HG02981 (cell line): ENCODE measurements around the gene KCP.
A peak's percentile ranks its signal among the peaks of the same experiment; 100 is the strongest.

Experiments
- ATAC-seq: cut with Tn5 transposase; IDR thresholded peaks from one replicate; pipeline ENCODE4 v1.9.1; 2021; ENCODE audit warnings: mild to moderate bottlenecking, moderate library complexity; ENCODE audit not compliant: unreplicated experiment

Gene KCP

DNA sequence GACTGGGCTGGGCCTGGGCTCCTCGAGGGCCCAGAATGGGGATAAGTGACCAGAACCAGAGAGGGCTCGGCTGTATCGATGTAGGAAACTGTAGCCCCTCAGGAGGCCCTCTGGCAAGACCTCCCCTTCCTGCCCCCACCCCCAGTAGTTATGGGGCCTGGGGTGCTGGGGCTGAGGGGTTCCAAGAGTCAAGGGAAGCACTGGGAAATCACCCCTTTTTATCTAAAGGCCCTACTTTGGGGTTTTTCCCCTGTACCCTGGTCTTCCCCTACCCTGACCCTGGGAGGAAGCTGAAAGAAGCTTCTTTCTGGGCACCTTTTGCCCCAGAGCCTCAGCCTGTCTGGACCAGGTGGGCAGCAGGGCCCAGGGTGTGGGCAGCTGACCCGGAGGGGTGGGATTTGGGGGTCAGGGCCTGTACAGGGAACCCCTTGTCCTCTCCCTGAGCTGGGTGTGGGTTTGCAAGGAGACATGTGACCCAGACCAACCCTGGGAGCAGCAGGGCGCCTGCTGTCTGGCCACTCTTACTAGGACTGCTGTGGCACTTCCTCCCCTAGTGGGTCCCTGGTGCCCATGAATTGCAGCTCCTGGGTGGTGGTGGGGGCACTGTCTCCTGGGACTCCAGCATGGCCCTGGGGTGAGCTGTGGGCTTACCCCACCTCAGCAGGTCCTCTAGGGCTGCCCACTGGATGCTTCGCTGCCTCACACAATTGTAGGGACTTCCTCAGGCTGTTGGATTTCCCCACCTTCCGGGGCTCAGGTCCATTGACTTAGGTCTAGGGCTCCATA, 28.8 kb upstream of the KCP start:
- no peak for ATAC-seq

DNA sequence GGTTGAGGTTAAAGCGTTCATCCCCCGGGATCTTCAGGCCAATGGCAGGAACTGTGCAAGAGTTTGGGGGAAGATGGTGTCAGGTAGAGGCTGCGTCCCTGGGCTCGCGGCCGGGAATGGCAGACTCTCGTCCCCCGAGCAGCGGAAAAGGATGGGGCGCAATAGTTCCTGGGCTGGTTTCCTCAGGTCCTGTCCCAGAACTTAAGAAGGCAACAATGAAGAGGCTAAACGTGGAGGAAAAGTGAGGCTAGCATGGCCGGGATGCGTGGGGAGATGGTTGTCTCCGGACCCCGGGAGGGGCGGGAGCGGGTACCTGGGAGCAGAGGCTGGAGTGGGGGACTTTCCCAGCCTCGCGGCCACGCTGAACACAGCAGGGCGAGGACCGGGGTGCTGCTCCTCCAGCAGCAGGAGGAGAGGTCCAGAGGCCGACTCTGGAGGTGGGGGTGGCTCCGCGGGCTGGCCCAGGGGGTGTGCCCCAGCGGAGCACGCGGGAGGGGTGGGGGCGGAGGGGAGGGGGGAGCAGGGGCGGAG, 28.1 kb upstream of the KCP start:
- ATAC-seq: no peak

DNA sequence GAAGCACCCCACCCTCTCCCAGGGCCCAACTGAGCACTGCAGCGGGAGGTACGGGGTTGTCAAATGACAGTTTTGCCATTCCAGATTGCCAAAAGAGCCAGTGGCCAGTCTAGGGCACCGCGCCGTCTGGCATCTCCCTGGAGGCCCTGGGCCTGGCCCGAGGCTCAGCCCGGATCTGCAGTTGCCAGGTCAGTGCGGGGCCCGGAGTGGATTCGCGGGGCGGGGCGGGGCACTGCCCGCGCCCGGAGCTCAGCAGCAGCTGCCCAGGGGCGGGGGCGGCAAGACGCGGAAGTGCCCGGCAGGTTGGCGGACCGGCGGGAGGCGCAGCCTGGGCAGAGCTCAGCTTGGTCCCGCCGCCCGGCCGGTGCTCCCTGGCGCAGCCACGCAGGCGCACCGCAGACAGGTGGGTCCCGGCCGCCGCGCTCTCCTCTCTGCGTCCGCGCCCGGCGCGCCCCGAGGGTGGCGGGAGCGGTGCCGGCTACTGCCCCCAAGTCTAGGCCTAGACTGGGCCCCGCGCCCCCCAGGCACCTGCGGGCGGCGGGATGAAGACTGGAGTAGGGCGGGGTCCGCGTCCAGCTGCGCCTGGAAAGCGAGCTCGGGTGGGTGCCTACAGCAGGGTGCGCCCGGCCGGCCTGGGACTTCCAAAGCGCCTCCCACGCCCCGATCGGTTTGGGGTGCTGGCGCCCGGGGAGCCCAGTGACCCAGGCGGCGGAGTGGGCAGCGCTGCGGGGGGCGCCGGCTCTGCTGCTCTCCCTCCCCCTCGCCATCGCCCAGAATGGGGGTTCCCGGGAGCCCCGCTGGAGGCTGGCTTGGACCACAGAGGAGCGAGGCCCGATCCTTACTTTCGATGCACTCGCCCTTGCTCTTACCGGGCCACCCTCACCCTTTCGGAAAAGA, 27.4 kb upstream of the KCP start, which contains the start of gene IRF5:
Gene IRF5, plus strand, starts transcription at position 281 of the 897 bp plus-strand sequence. CDS start 4,155 bp downstream, outside the sequence.
- ATAC-seq: no peak

DNA sequence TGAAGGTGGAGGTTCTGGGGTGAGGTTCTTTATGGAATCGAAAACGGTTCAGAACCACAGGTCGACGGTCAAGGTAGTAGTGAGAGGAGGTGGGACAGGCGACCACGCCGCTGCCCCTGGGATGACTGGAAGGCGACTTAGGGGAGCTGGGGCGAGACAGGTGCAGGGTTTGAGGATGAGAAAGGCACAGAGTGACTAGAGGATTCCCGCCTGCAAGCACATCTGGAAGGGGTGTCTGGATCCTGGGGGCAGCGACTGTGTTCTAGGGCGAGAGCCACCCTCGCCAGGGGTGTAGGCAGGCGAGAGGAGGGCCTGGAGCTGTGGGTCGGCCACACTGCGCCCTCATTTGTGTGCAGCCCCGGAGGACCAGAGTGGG, 26.8 kb upstream of the KCP start:
- no peak for ATAC-seq

DNA sequence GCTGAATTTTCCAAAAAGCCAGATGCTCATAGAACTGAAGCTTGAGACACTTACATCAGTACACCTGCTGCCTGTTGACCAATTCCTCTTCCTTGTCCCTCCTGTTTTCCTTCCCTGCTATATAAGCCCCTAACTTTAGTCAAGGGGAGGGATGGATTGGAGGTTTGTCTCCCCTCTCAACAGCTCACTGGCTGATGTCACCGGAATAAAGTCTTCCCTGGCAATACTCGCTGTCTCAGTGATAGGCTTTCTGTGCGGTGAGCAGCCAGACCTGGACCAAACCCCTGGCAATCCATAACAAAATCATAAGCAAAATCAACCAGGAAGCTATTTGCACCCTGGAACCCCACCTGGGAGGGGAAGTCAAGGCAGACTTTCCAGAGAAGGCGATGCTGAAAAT, 26.3 kb upstream of the KCP start:
- ATAC-seq: no peak

DNA sequence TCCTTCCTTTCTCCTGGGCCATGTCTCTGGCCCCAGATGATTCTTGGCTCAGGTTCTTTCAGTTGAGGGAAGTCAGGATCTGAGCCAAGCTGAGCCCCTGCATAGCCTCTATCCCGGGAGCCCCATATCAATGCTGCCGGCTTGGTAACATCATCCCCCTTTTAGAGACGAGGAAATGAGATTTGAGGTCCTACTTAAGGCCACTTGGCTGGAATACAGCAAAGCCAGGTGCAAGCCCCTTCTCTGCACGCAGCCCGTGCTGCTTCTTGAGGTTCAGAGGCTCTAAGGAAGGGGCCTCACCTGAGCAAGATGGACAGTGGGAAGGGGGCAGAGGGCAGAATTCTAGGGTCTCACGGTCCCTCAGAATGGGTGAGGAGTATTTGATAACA, 24.8 kb upstream of the KCP start:
- ATAC-seq: no peak

DNA sequence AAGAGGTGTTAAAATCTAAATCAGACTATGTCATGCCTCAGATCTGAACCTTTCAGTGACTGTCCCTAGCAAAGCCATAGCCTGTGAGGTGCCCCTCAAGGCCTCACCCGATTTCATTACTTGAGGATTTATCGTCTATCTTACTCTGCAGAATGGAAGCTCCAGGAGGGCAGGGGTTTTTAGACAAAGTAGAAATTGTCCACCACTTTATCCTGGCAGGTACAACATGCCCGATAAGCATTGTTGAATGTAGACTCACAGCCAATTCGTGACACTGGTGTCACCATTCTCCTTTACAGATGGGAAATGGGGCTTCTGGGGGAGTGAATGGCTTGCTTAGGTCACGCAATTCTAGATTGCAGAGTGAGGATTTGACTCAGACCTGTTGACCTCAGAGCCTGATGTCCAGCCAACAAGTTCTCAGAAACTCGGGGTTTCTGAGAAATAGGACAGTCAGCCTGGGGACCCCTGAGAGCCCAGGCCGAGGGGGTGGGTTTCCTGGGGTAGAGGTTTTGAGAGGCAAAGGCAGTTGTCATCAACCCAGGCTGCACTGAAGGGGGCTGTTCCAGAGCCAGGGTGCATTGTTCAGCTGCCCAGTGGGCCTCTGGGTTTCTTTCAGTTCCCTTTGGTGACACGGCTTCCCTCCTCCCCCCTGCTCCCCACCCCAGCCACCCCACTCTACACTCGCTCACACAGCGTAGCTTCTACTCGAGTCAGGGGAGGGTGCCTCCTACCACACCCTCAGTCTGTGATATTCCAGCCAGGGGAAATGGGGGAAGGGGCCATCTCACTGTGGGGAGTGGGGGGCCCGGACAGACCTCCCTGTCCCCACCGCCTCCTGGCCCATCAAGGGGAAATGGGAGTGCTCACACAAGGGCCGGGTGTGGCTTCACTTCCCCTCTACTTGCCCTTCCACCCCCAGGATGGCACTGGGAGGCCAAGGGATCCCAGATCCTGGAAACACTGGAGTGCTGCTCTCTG, 24.1 kb upstream of the KCP start:
- peak; percentile 38 for ATAC-seq

DNA sequence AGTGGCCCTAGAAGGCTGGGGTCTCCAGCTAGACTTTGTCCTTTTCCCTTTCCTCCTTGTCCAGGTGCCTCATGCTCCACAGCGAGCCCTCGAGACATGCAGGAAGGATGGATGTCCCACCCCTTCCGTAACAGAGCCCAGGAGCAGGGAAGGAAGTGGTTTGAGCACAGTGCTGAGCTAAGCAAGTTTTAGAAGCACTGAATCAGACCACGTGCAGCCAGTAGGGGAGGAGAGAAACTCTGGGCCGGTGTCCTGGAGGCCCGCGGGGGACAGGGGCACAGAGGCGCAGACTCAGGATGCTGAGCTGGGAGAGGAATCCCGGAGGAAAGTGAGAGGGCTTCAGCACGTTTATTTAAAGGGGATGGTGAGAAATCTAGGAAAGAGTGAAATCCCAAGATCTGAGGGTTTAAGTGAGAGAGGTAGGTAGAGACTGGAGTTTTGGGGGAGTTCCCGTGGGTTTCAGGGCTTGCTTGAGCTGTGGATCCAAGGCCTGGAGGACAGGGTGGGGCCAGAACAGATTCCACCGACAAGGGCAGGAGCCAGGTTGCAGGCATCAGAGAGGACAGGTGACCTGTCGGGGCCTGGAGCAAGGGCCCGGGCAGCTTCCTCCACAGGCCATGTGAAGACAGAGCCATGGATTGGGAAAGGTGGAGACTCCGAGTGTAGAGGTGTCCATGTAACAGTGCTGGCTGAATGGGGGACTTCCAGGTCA, 22.8 kb upstream of the KCP start:
- ATAC-seq: peak; percentile 30

DNA sequence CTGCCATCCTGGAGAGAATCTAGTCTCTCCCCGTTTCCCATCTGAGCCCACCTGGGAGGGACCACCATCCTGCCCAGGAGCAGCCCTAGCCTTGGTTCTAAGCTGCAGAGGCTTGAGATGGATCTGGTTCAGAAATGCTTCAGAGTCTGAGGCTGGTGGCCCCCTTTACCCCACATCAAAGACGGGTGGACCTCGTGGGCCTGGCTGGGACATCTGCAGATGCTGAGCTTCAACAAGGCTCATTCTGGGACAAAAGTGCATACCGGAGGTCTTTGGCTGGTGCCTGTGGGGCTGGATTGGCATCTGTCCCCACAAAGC, 22.3 kb upstream of the KCP start:
- ATAC-seq: no peak

DNA sequence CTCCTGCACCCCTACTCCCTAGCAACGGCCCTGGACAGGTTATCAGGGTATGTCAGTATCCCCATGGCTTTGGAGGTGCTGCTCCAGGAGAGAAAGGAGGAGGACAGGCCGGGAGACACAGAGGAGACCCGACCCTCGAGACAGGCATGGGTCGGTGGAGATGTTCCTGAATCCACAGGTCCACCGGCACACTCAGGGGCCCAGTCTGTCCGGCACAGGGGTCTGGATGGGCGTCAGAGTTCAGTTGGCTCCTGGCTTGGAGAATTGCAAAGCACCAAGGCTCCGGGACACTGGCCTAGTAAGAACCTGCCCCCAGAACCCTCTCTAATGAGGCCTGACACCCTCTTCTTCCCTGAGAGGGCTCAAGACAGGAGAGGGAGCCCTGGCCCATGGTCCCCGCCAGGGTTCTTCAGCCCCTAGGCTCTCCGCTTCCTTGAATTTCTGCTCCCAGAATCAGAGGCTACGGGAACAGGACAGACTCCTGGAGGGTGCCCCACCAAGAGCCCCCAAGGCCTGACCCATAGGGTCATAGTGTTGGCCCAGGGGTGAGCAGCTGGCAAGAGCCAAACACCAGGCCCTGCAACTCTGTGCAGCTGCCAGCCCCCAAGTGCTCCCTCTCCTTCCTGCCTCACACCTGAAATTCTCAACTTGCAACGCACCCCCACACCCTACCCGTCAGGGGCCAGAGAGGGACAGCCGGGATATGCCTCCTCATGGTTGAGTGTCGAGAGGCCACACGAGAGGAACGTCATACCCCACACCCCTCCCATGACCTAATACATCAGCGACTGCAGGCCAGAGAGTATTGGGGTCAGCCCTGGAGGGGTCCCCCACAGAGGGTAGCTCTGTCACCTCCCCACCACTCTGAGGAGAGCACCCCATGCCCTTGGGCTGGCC, 21.7 kb upstream of the KCP start:
- ATAC-seq: no peak

DNA sequence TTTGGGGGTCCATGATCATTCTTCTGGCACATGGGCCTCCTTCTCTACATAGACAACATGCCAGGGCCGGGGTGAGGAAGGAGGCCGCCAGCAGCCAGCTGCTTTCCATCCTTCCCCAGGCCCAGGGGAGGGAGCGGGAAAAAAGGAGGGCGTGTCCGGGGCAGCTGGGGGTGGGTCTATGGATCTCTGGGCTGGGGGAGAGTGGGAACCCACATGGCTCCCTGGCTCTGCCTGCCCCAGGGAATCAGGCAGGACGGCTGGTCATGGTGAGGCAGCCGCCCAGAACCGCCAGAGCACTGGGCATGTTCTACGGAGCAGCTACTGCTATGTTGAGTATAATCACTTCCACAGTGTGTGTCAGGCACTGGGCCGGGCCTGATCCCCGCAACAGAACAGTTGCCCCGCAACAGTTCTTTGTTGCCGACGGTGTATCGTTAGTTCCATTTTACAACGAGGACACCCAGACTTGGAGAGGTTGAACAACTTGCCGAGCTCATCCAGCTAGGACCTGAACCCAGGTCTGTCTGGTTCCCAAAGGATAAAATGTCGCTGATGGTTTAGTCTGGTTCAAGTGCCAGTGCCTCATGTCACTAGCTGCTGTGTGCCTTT, 20.8 kb upstream of the KCP start:
- no peak for ATAC-seq

DNA sequence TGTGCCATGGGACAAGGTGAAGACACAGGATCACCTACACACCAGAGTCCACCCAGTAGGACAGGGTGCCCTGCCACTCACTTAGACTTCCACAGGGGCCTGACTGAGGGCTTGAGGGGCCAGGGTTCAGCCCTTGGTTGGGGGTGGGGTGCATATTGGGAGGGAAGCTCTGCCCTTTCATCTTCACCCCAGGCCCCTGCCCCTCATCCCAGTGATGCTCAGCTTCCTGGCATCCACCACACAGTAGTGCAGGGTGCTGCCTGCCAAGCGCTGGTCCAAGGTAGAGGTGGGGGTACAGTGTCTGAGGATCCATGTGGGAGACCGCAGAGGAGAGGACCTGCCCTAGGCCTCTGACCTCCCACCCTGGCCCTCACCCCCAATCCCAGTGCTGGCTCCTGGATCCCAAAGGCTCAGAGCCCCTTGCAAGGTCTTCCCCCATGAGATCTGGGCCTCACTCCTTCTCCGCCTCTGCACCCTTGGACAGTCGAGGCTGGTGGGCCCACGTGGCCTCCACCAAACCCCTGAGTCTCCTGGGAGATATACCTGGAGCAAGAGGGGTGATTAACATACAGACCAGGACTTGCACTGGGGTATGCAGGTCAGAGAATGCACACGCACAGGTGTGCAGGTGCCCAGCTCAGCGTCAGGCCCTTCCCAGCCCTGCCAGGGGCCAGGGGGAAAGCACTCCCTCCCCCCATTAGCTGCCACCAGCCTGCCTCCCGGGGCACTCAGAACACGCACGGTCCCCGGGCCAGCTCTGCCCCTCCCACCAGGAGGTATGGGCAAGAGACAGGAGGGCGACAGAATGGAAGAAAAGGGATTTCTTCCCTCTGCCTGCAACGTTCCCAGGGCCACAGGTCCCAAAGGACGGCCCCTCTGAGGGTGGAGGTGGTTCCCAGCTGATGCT, 18.6 kb upstream of the KCP start:
- no peak for ATAC-seq

DNA sequence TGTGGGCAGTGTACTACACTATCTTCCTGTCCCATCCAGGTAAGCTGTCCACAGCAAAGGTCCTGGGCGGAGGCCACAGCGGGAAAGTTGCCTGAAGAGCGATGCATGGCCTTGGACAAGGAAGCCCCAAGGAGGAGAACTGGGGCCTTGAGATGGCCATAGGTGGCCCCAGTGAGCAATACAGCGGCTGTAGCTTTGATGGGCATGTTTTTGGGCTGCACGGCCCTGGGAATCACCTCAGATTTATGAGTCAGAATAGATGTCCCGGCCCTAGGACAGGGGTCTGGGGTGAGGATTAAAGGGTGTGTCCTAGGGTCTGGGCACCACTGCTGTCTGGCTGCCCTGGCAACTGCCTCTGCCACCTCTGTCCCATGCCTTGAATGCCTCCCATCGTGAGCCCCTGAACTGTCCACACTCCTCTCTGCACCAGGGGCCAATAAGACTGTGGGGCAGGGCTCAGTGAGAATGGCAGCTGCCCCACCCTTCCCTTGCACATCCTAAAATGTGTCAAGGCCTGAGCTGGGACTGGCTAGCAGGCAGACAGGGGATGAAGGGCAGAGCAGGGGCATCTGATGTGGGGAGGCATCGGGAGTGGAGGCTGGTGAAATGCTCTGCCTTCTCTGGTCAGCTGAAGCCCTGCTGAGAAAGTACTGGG, 17.8 kb upstream of the KCP start:
- no peak for ATAC-seq

DNA sequence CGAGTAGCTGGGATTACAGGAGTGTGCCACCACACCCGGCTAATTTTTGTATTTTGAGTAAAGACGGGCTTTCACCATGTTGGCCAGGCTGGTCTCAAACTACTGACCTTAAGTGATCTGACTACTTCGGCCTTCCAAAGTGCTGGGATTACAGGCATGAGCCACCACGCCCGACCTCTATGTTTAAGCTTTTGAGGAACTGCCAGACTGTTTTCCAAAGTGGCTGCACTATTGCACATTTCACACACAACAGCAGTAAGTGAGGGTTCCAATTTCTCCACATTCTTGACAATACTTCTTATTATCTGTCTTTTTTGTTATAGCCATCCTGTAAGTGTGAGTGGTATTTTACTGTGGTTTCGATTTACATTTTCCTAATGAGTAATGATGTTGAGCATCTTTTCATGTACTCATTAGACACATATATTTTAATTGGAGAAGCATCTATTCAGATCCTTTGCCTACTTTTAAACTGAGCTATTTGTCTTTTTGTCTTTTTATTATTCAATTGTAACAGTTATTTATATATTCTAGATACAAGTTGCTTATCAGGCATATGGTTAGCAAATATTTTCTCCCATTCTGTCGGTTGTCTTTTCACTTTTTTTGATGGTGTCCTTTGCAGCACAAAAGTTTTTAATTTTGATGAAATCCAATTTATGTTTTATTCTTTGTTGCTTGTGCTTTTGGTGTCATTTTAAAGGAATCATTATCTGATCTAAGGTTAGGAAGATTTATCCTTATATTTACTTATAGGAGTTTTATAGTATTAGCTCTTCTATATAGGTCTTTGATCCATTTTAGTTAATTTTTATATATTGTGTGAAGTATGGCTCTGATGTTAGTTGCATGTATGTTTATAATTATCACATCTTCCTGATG, 14.4 kb upstream of the KCP start:
- no peak for ATAC-seq

DNA sequence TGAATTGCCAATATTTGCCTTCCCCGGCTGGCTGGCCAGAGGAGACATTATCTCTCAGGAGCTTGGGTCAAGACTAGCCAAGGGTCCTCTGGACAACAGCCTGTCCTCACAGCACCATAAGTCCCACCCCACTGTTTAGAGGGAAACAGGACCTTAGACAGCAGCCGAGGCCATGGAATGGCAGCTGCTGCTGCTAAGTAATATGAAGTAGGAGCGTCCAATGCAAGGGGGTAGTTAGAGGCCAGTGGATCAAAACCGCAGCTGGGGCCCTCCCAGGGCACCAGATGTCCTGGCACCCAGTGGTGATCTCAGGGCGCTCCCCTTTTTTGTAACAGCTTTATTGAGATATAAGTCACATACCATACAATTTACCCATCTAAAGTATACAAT, 12.9 kb upstream of the KCP start:
- ATAC-seq: no peak
